Measurements from ENCODE around the gene RHBDL1. TPM values are rescaled to one million over a fixed set of nuclear protein-coding genes. Genes with fewer than 3 reads are reported as not detected.

Gene RHBDL1
- total RNA-seq, 1 experiment from 2014 or later: 1.5 TPM

GRCh38 chr16:714079-714478 lies 38.6 kb downstream of the RHBDL1 start:
- Histone ChIP-seq H3K4me3 (ENCODE audit: low read depth, low read length, poor library complexity, severe bottlenecking) (no peak overlapping the region), H3K9me3 (ENCODE audit: low read depth, low read length, poor library complexity, severe bottlenecking) (no peaks in the 10 kb centered on the region), H3K27ac (ENCODE audit: low read depth, low read length, poor library complexity, severe bottlenecking) (no peak overlapping the region), H3K27me3 (replicated peaks; ENCODE audit: insufficient read depth, low read depth, low read length, poor library complexity) (peaks cover 34% of the 10 kb centered on the region), H3K4me1 (ENCODE audit: insufficient read depth, low read length, poor library complexity, severe bottlenecking) (no peaks in the 10 kb centered on the region), H3K36me3 (ENCODE audit: insufficient read depth, low read length, poor library complexity, severe bottlenecking) (no peaks in the 10 kb centered on the region)
- TF ChIP-seq, protein P1, sequence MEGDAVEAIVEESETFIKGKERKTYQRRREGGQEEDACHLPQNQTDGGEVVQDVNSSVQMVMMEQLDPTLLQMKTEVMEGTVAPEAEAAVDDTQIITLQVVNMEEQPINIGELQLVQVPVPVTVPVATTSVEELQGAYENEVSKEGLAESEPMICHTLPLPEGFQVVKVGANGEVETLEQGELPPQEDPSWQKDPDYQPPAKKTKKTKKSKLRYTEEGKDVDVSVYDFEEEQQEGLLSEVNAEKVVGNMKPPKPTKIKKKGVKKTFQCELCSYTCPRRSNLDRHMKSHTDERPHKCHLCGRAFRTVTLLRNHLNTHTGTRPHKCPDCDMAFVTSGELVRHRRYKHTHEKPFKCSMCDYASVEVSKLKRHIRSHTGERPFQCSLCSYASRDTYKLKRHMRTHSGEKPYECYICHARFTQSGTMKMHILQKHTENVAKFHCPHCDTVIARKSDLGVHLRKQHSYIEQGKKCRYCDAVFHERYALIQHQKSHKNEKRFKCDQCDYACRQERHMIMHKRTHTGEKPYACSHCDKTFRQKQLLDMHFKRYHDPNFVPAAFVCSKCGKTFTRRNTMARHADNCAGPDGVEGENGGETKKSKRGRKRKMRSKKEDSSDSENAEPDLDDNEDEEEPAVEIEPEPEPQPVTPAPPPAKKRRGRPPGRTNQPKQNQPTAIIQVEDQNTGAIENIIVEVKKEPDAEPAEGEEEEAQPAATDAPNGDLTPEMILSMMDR (conservative IDR thresholded peaks at IDR 0.05; ENCODE audit: low read depth, low read length): no peak
- TF ChIP-seq EZH2 (IDR thresholded peaks at IDR 0.05; ENCODE audit: borderline replicate concordance, low read depth, low read length, poor library complexity, severe bottlenecking): no peak
- BruUV-seq (replicated peaks): no TSS peak
- no peak for DNase-seq (ENCODE audit: low spot score)
- POLR2A ChIA-PET (ENCODE audit: low non-redundant PET): no interaction called here
- intact Hi-C loops (cut with micrococcal nuclease; ENCODE audit: unreplicated experiment): loop anchor here (5.0 to 10.0 kb wide), 2 partner anchors 73 to 341 kb away; partner anchors contain the start of genes CHTF18 and RPUSD1
- CTCF ChIA-PET: no interaction called here

- H3K4me1 ChIP-seq (ENCODE audit: insufficient read depth, low read length, poor library complexity, severe bottlenecking): peaks cover 2% of the 10 kb centered on the region
- BruUV-seq (replicated peaks): no TSS peak
- ChIA-PET CTCF (no interaction called here), POLR2A (ENCODE audit: low non-redundant PET) (interaction anchor here (0.6 kb wide), 1 partner anchor 313 kb away, joined by 4 read pairs; the partner anchor contains the start of gene DECR2)
- peak; percentile 92 for DNase-seq (ENCODE audit: low spot score)
- no peaks in the 10 kb centered on the region for H3K9me3 ChIP-seq (ENCODE audit: low read depth, low read length, poor library complexity, severe bottlenecking)
- intact Hi-C loops (cut with micrococcal nuclease; ENCODE audit: unreplicated experiment): loop anchor here (5.0 to 10.0 kb wide), 2 partner anchors 72 to 340 kb away; partner anchors contain the start of genes CHTF18 and RPUSD1
- TF ChIP-seq, protein P1 (conservative IDR thresholded peaks at IDR 0.05; ENCODE audit: low read depth, low read length): no peak
- no peak for TF ChIP-seq EZH2 (IDR thresholded peaks at IDR 0.05; ENCODE audit: borderline replicate concordance, low read depth, low read length, poor library complexity, severe bottlenecking)
- peak within 1 kb of the TSS; percentile 32 for H3K4me3 ChIP-seq (ENCODE audit: low read depth, low read length, poor library complexity, severe bottlenecking)
- no peaks in the 10 kb centered on the region for H3K36me3 ChIP-seq (ENCODE audit: insufficient read depth, low read length, poor library complexity, severe bottlenecking)
- no peak within 1 kb of the TSS for H3K27ac ChIP-seq (ENCODE audit: low read depth, low read length, poor library complexity, severe bottlenecking)
- H3K27me3 ChIP-seq (replicated peaks; ENCODE audit: insufficient read depth, low read depth, low read length, poor library complexity): peaks cover 32% of the 10 kb centered on the region
Measured at GRCh38 chr16:714558-715476, 39.3 kb downstream of the RHBDL1 start, which contains the start of gene METRN. METRN (plus strand) TSS chr16:715118; CDS start chr16:715290, 172 bp downstream.

DNA sequence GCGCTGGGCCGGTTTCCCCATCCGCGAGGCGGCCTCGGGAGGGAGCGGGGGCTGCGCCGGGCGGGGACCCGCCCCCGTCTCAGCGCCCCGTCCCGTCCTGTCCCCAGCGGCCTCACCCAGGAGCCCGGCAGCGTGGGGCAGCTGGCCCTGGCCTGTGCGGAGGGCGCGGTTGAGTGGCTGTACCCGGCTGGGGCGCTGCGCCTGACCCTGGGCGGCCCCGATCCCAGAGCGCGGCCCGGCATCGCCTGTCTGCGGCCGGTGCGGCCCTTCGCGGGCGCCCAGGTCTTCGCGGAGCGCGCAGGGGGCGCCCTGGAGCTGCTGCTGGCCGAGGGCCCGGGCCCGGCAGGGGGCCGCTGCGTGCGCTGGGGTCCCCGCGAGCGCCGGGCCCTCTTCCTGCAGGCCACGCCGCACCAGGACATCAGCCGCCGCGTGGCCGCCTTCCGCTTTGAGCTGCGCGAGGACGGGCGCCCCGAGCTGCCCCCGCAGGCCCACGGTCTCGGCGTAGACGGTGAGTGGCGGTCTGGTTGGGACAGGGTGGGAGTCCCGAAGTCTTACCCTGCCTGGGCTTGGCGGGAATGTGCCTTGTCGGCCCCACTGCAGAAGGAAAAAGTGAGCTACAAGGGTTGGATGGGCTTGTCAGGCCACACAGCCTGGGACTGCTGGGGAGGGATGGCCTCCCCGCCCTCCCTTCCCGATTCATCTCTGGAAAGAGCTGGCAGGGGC lies 40.2 kb downstream of the RHBDL1 start:
- TF ChIP-seq, protein P1 (conservative IDR thresholded peaks at IDR 0.05; ENCODE audit: low read depth, low read length): no peak; the same call in 1 of the 2 replicates
- peak; percentile 74 for TF ChIP-seq EZH2 (IDR thresholded peaks at IDR 0.05; ENCODE audit: borderline replicate concordance, low read depth, low read length, poor library complexity, severe bottlenecking)
- Histone ChIP-seq H3K4me1 (ENCODE audit: insufficient read depth, low read length, poor library complexity, severe bottlenecking) (peaks cover 8% of the 10 kb centered on the region), H3K27ac (ENCODE audit: low read depth, low read length, poor library complexity, severe bottlenecking) (no peak overlapping the region), H3K27me3 (replicated peaks; ENCODE audit: insufficient read depth, low read depth, low read length, poor library complexity) (peaks cover 31% of the 10 kb centered on the region), H3K9me3 (ENCODE audit: low read depth, low read length, poor library complexity, severe bottlenecking) (no peaks in the 10 kb centered on the region), H3K4me3 (ENCODE audit: low read depth, low read length, poor library complexity, severe bottlenecking) (peak overlapping the region; percentile 32), H3K36me3 (ENCODE audit: insufficient read depth, low read length, poor library complexity, severe bottlenecking) (no peaks in the 10 kb centered on the region)
- intact Hi-C loops (cut with micrococcal nuclease; ENCODE audit: unreplicated experiment): loop anchor here (10.0 kb wide), 1 partner anchor 339 kb away; no protein-coding TSS in a partner anchor
- no TSS peak for BruUV-seq (replicated peaks)
- no peak for DNase-seq (ENCODE audit: low spot score)
- ChIA-PET POLR2A (ENCODE audit: low non-redundant PET) (interaction anchor here (0.6 kb wide), 1 partner anchor 314 kb away, joined by 4 read pairs; the partner anchor contains the start of gene DECR2), CTCF (interaction anchor here (1.0 kb wide), 1 partner anchor 12 kb away, joined by 5 read pairs; no protein-coding TSS in a partner anchor)
